HCT116 (cell line): ENCODE data around the gene USF1. TPM values are rescaled to one million over a fixed set of nuclear protein-coding genes. Genes with fewer than 3 reads are reported as not detected.

Experiments used
- ATAC-seq: fragments of 200-7000 bp; cut with Tn5 transposase; 2 replicates; pipeline ENCODE4 v1.9.1; 2020; ENCODE audit warnings: mild to moderate bottlenecking, moderate library complexity
- BruUV-seq: library from RNA; stranded (reverse); fragments of 400-500 nt; replicated peaks from 2 replicates; lab custom pipeline; 2021; lab: Mats Ljungman, UMichigan
- CTCF ChIA-PET: fragments of 300-600 bp; sonication (Branson Sonifier 250); formaldehyde crosslinking; loops from one replicate; lab custom pipeline; 2021; ENCODE audit warnings: antibody characterized with exemption; lab: Charles Lee
- POLR2A ChIA-PET: fragments of 300-600, 350-600 bp; sonication (Branson Sonifier 250); formaldehyde crosslinking; loops from one replicate; lab custom pipeline; 2021; ENCODE audit warnings: antibody characterized with exemption; lab: Charles Lee
- RAD21 ChIA-PET, 2 experiments: fragments of 300-600 bp; sonication (Branson Sonifier 250); formaldehyde crosslinking; loops; one replicate each; lab custom pipeline; 2023; ENCODE audit warnings: low total read pairs in 2 of 2; ENCODE audit not compliant: uncharacterized antibody in 2 of 2, unreplicated experiment in 2 of 2, low non-redundant PET in 1 of 2; lab: Charles Lee
- DNase-seq: peaks from one replicate; pipeline ENCODE4 v3.0.0-alpha.2; 2010; ENCODE audit warnings: low read depth, low spot score
- H2AFZ ChIP-seq: fragments of 200-600 bp; shearing (Covaris generic), sonication (generic); 2 replicates; pipeline ENCODE4 v1.6.1; 2017; ENCODE audit warnings: low read depth, mixed run types, mixed read lengths, antibody characterized with exemption, low read length; ENCODE audit not compliant: poor library complexity, severe bottlenecking
- H3K27ac ChIP-seq: 2 replicates; pipeline ENCODE4 v1.5.1; 2012; ENCODE audit warnings: low read depth, low read length
- H3K27me3 ChIP-seq: fragments of 200-600 bp; sonication (generic); 2 replicates; pipeline ENCODE4 v1.6.1; 2016; ENCODE audit warnings: mixed run types, low read length, mixed read lengths; ENCODE audit not compliant: insufficient read depth
- H3K36me3 ChIP-seq, 2 experiments: fragments of 200-500 bp in 1 of 2; fragments of 200-600 bp in 1 of 2; sonication (Bioruptor generic) in 1 of 2; sonication (generic) in 1 of 2; 2 replicates each; pipeline versions ENCODE4 v1.5.1 to v1.6.1; 2014 to 2016; ENCODE audit warnings: low read length in 2 of 2, inconsistent platforms in 1 of 2, mixed read lengths in 1 of 2, mixed run types in 1 of 2; ENCODE audit not compliant: insufficient read depth in 2 of 2, control insufficient read depth in 1 of 2
- H3K4me1 ChIP-seq, 2 experiments: fragments of 200-600 bp in 1 of 2; sonication (generic) in 1 of 2; 2 replicates each; pipeline versions ENCODE4 v1.5.1 to v1.6.1; 2012 to 2017; ENCODE audit warnings: low read length in 2 of 2, inconsistent platforms in 1 of 2, mild to moderate bottlenecking in 1 of 2, mixed read lengths in 1 of 2, mixed run types in 1 of 2, moderate library complexity in 1 of 2; ENCODE audit not compliant: insufficient read depth in 2 of 2, control insufficient read depth in 1 of 2
- H3K4me2 ChIP-seq: fragments of 200-600 bp; sonication (generic); 2 replicates; pipeline ENCODE4 v1.6.1; 2017; ENCODE audit warnings: mixed run types, low read length, mixed read lengths
- H3K4me3 ChIP-seq, 2 experiments: fragments of 200-600 bp in 1 of 2; sonication (generic) in 1 of 2; replicated peaks in 1 of 2; 2 replicates each; pipeline ENCODE4 v1.5.1; 2011 to 2016; ENCODE audit warnings: low read length in 2 of 2, control low read depth in 1 of 2, low read depth in 1 of 2, mild to moderate bottlenecking in 1 of 2, mixed read lengths in 1 of 2, mixed run types in 1 of 2
- H3K79me2 ChIP-seq: fragments of 200-600 bp; sonication (generic); 2 replicates; pipeline ENCODE4 v1.6.1; 2017; ENCODE audit warnings: mild to moderate bottlenecking, mixed run types, low read length, moderate library complexity, mixed read lengths; ENCODE audit not compliant: insufficient read depth
- H3K9ac ChIP-seq: fragments of 200-600 bp; sonication (generic); 2 replicates; pipeline ENCODE4 v1.6.1; 2016; ENCODE audit warnings: low read length, mixed read lengths
- H3K9me2 ChIP-seq: fragments of 200-600 bp; sonication (generic), shearing (Covaris generic); 2 replicates; pipeline ENCODE4 v1.6.1; 2017; ENCODE audit warnings: mixed run types, mild to moderate bottlenecking, moderate library complexity; ENCODE audit not compliant: insufficient read depth
- H3K9me3 ChIP-seq, 2 experiments: fragments of 200-500 bp in 1 of 2; fragments of 200-600 bp in 1 of 2; sonication (Bioruptor generic) in 1 of 2; sonication (generic) in 1 of 2; 2 replicates each; pipeline ENCODE4 v1.6.1; 2014 to 2017; ENCODE audit warnings: low read length in 2 of 2, mixed read lengths in 2 of 2, inconsistent platforms in 1 of 2, low read depth in 1 of 2, mild to moderate bottlenecking in 1 of 2, mixed run types in 1 of 2, moderate library complexity in 1 of 2; ENCODE audit not compliant: control insufficient read depth in 1 of 2, insufficient read depth in 1 of 2
- H4K20me1 ChIP-seq: fragments of 200-600 bp; sonication (generic), shearing (Covaris generic); 2 replicates; pipeline ENCODE4 v1.6.1; 2017; ENCODE audit warnings: mixed run types, mild to moderate bottlenecking, moderate library complexity; ENCODE audit not compliant: insufficient read depth
- CEBPB ChIP-seq: IDR thresholded peaks from 2 replicates; pipeline ENCODE4 v1.6.1; 2012; ENCODE audit warnings: low read depth
- EZH2 ChIP-seq: fragments of 200-600 bp; sonication (generic); IDR thresholded peaks from 2 replicates; pipeline ENCODE4 v1.6.1; 2017; ENCODE audit warnings: antibody characterized with exemption, mixed run types
- POLR2A ChIP-seq: IDR thresholded peaks from 2 replicates; pipeline ENCODE4 v1.7.0; 2011; ENCODE audit warnings: borderline replicate concordance; ENCODE audit not compliant: insufficient read depth, insufficient read length; ENCODE audit errors: extremely low read depth
- POLR2AphosphoS5 ChIP-seq: IDR thresholded peaks from 2 replicates; pipeline ENCODE4 v1.6.1; 2011; ENCODE audit warnings: mild to moderate bottlenecking, low read depth, low read length, moderate library complexity
- RAD21 ChIP-seq: IDR thresholded peaks from 2 replicates; pipeline ENCODE4 v1.6.1; 2012; ENCODE audit warnings: low read depth, mild to moderate bottlenecking
- SP1 ChIP-seq: IDR thresholded peaks from 2 replicates; pipeline ENCODE4 v1.6.1; 2012; ENCODE audit warnings: low read depth
- intact Hi-C: fragments of 100-400 bp; cut with micrococcal nuclease; formaldehyde crosslinking; loops from 2 replicates; pipeline ENCODE4 v1.10.0; 2022
- total RNA-seq: library from RNA; stranded (reverse); gene quantifications from one replicate; pipeline ENCODE4 v1.2.1, GENCODE V29; 2021; ENCODE audit not compliant: unreplicated experiment
- TF ChIP-seq, protein P1 (sequence below), 3 experiments: fragments of 200-600 bp in 1 of 3; sonication (generic) in 1 of 3; IDR thresholded peaks in 2 of 3; conservative IDR thresholded peaks in 1 of 3; 2 replicates each; pipeline ENCODE4 v1.5.1; 2012 to 2017; ENCODE audit warnings: low read depth in 2 of 3, low read length in 2 of 3, antibody characterized with exemption in 1 of 3, borderline replicate concordance in 1 of 3, control low read depth in 1 of 3, mild to moderate bottlenecking in 1 of 3, mixed read lengths in 1 of 3, mixed run types in 1 of 3, moderate library complexity in 1 of 3; ENCODE audit not compliant: insufficient read depth in 1 of 3

The USF1 gene
- total RNA-seq, 1 experiment from 2014 or later = 48.0 TPM

DNA sequence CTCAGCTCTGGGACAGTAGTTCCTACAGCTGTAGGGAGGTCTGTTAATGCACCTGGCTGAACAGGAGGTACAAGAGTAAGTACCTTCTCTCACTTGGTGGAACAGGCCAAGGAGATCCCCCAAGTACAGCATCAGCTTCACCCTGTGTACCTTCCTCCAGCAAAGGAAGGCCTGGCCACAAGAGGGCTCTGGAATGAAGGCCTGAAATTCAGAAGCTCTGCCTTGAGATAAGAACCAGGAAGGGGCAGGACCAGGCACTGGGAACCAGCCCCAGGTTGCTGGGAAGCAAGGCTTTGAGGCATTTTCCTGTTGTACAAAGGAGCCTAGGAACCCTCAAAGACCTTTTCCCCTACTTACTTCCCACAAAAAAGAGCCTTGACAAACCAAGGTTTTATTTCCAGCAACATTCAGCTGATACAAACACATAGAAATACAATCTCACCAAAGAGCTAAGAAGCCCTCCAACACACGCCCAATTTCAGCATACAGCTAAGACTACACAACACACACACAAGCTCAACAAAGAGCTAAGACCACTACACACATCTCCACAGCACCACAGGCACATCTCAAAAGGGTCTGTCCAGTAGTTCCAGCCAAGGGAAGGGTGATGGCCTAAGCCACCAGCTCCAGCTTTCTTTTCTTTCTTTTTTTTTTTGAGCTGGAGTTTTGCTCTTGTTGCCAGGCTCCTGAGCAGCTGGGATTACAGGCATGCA, 48.3 kb downstream of the USF1 start:
- H3K27me3 ChIP-seq = no peaks in the 10 kb centered on the region
- RAD21 ChIA-PET = interaction anchor here (1.1 to 1.4 kb wide), 3 partner anchors 23 to 100 kb away, joined by 3 to 7 read pairs (median 4); partner anchors contain the start of genes F11R (in 1 of the 2) and KLHDC9 (in 1 of the 2)
- ATAC-seq (peak; percentile 71), DNase-seq (peak; percentile 51)
- H4K20me1 ChIP-seq = no peaks in the 10 kb centered on the region
- H3K4me3 ChIP-seq = no peak overlapping the region
- peak overlapping the region; percentile 55 for H3K4me2 ChIP-seq
- no peak overlapping the region for H2AFZ ChIP-seq
- intact Hi-C loops = loop anchor here (1.0 to 5.0 kb wide), 3 partner anchors 41 to 142 kb away; partner anchors contain the start of genes NIT1, PFDN2 and TSTD1
- peaks cover 25 to 32% of the 10 kb centered on the region in 2 experiments; a peak in 3 of 4 replicates for H3K36me3 ChIP-seq
- no peaks in the 10 kb centered on the region for H3K9me2 ChIP-seq
- POLR2A ChIA-PET = interaction anchor here (0.8 to 3.3 kb wide), 5 partner anchors 19 to 135 kb away, joined by 3 to 22 read pairs (median 4); partner anchors contain the start of genes DEDD and F11R
- BruUV-seq = no TSS peak
- TF ChIP-seq CEBPB (no peak), POLR2A (no peak), SP1 (no peak), POLR2AphosphoS5 (no peak; the same call in 1 of the 2 replicates), RAD21 (peak; percentile 75), EZH2 (no peak)
- TF ChIP-seq, protein P1, sequence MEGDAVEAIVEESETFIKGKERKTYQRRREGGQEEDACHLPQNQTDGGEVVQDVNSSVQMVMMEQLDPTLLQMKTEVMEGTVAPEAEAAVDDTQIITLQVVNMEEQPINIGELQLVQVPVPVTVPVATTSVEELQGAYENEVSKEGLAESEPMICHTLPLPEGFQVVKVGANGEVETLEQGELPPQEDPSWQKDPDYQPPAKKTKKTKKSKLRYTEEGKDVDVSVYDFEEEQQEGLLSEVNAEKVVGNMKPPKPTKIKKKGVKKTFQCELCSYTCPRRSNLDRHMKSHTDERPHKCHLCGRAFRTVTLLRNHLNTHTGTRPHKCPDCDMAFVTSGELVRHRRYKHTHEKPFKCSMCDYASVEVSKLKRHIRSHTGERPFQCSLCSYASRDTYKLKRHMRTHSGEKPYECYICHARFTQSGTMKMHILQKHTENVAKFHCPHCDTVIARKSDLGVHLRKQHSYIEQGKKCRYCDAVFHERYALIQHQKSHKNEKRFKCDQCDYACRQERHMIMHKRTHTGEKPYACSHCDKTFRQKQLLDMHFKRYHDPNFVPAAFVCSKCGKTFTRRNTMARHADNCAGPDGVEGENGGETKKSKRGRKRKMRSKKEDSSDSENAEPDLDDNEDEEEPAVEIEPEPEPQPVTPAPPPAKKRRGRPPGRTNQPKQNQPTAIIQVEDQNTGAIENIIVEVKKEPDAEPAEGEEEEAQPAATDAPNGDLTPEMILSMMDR (IDR thresholded peaks at IDR 0.05 in 2 of 3, conservative IDR thresholded peaks at IDR 0.05 in 1 of 3; ENCODE audit: borderline replicate concordance in 1 of 3, insufficient read depth in 1 of 3, low read depth in 2 of 3, low read length in 2 of 3) = peak; percentile 58 to 75 (median 73); a peak in 5 of 6 replicates
- TF ChIP-seq, all 23 proteins: peak for 2
- Histone ChIP-seq H3K79me2 (peaks cover 14% of the 10 kb centered on the region), H3K9ac (peak overlapping the region; percentile 59), H3K4me1 (peaks cover 30 to 60% of the 10 kb centered on the region in 2 experiments), H3K27ac (peak overlapping the region; percentile 61), H3K9me3 (no peaks in the 10 kb centered on the region)
- CTCF ChIA-PET = interaction anchor here (0.7 to 2.6 kb wide), 13 partner anchors 8 to 384 kb away, joined by 3 to 20 read pairs (median 3); partner anchors contain the start of genes F11R, KLHDC9 and USF1
